ENCODE measurements around the gene SELENOS. TPM values are rescaled to one million over a fixed set of nuclear protein-coding genes. Genes with fewer than 3 reads are reported as not detected.

SELENOS gene
- polyA plus RNA-seq, 2 of the 4 experiments (the other 2 are of a cell fraction) = 97.9 to 184 TPM

GRCh38 chr15:101242999-101243336 is 34.3 kb downstream of the SELENOS start:
- ChIA-PET CTCF (interaction anchor here (0.7 to 6.3 kb wide), 5 partner anchors 9 to 154 kb away, joined by 3 to 58 read pairs (median 4); partner anchors contain the start of gene CHSY1), POLR2A (no interaction called here)
- Histone ChIP-seq H3K9me3 (no peaks in the 10 kb centered on the region), H3K4me1 (no peaks in the 10 kb centered on the region), H3K4me2 (no peak overlapping the region), H3K27ac (no peak overlapping the region), H3K4me3 (no peak overlapping the region)
- FAIRE-seq (no peak), ATAC-seq (no peak), DNase-seq (ENCODE audit: low read depth in 1 of 2, low spot score in 1 of 2) (no peak)
- no peak for TF ChIP-seq ELK1 (IDR thresholded peaks at IDR 0.05; ENCODE audit: low read depth, low read length)
- no peak for TF ChIP-seq HOXB13 (CRISPR knock-in tag; IDR thresholded peaks at IDR 0.05; ENCODE audit: low read depth)
- TF ChIP-seq POLR2AphosphoS2 (conservative IDR thresholded peaks at IDR 0.05; ENCODE audit: low read length) = no peak
- no peak for TF ChIP-seq MAZ (IDR thresholded peaks at IDR 0.05; ENCODE audit: borderline replicate concordance, low read depth, low read length)
- TF ChIP-seq EHMT2 (IDR thresholded peaks at IDR 0.05; ENCODE audit: low read depth) = no peak
- no peak for TF ChIP-seq RAD21 (conservative IDR thresholded peaks at IDR 0.05 in 1 of 2, IDR thresholded peaks at IDR 0.05 in 1 of 2)
- no peak for TF ChIP-seq KDM1A (IDR thresholded peaks at IDR 0.05; ENCODE audit: low read depth)
- no peak for TF ChIP-seq NPAS2 (CRISPR knock-in tag; IDR thresholded peaks at IDR 0.05; ENCODE audit: borderline replicate concordance)
- no peak for TF ChIP-seq JUNB (IDR thresholded peaks at IDR 0.05)
- TF ChIP-seq HES2 (IDR thresholded peaks at IDR 0.05) = no peak
- no peak for TF ChIP-seq PBX3 (IDR thresholded peaks at IDR 0.05)
- TF ChIP-seq BHLHE40 (IDR thresholded peaks at IDR 0.05; ENCODE audit: low read depth, low read length) = no peak
- TF ChIP-seq ZNF302 (CRISPR knock-in tag; IDR thresholded peaks at IDR 0.05) = no peak
- TF ChIP-seq RCOR1 (IDR thresholded peaks at IDR 0.05; ENCODE audit: low read depth, low read length) = no peak
- TF ChIP-seq MAX (IDR thresholded peaks at IDR 0.05) = no peak
- TF ChIP-seq PHF8 (IDR thresholded peaks at IDR 0.05; ENCODE audit: borderline replicate concordance, low read depth) = no peak
- no peak for TF ChIP-seq POLR2A (IDR thresholded peaks at IDR 0.05; ENCODE audit: low read length)
- no peak for TF ChIP-seq RNF2 (IDR thresholded peaks at IDR 0.05; ENCODE audit: borderline replicate concordance, low read depth)
- TF ChIP-seq CEBPB (IDR thresholded peaks at IDR 0.05) = no peak
- WGBS (ENCODE audit: missing lambda C conversion rate) = 87% methylated on average over 6 of the region's 6 CpGs

GRCh38 chr15:101242160-101242998 is 34.9 kb downstream of the SELENOS start:
- no peaks in the 10 kb centered on the region for H3K4me1 ChIP-seq
- TF ChIP-seq MYC (IDR thresholded peaks at IDR 0.05; ENCODE audit: borderline replicate concordance, low read length) (no peak), MAZ (IDR thresholded peaks at IDR 0.05; ENCODE audit: borderline replicate concordance, low read depth, low read length) (no peak), ZNF302 (CRISPR knock-in tag; IDR thresholded peaks at IDR 0.05) (no peak), POLR2A (IDR thresholded peaks at IDR 0.05; ENCODE audit: low read length) (no peak), MAX (IDR thresholded peaks at IDR 0.05) (no peak), FOXS1 (CRISPR knock-in tag; IDR thresholded peaks at IDR 0.05) (no peak), ZC3H11A (IDR thresholded peaks at IDR 0.05) (no peak), RCOR1 (IDR thresholded peaks at IDR 0.05; ENCODE audit: low read depth, low read length) (no peak), TP53 (CRISPR knock-in tag; IDR thresholded peaks at IDR 0.05) (no peak), CHD4 (IDR thresholded peaks at IDR 0.05; ENCODE audit: borderline replicate concordance) (no peak), GATA3 (IDR thresholded peaks at IDR 0.05; ENCODE audit: borderline replicate concordance) (no peak), HES2 (IDR thresholded peaks at IDR 0.05) (no peak), REST (IDR thresholded peaks at IDR 0.05) (no peak)
- DNase-seq (ENCODE audit: low read depth in 1 of 2, low spot score in 1 of 2) (no peak), FAIRE-seq (peak; percentile 7), ATAC-seq (peak in 1 of 2 experiments; percentile 30; a peak in 2 of 6 replicates)
- 88% methylated on average over 12 of the region's 12 CpGs for WGBS (ENCODE audit: missing lambda C conversion rate)
- H3K27ac ChIP-seq = no peak overlapping the region
- no peak overlapping the region for H3K4me3 ChIP-seq
- CTCF ChIA-PET = interaction anchor here (0.7 to 6.3 kb wide), 8 partner anchors 9 to 235 kb away, joined by 3 to 58 read pairs (median 4); partner anchors contain the start of gene CHSY1
- no peaks in the 10 kb centered on the region for H3K9me3 ChIP-seq
- POLR2A ChIA-PET = no interaction called here
- H3K4me2 ChIP-seq = no peak overlapping the region
